SU-DHL-6 (cell line): ENCODE measurements around the gene MAP4K3.

Experiments used
- H2AFZ ChIP-seq: fragments of 200-600 bp; sonication (generic); 2 replicates; pipeline ENCODE4 v1.6.1; 2014; ENCODE audit warnings: low read depth, mild to moderate bottlenecking, moderate library complexity, mixed read lengths, antibody characterized with exemption, low read length; ENCODE audit not compliant: severe bottlenecking
- H3F3A ChIP-seq: fragments of 200-600 bp; shearing (Covaris generic); 2 replicates; pipeline ENCODE4 v1.6.0; 2016; ENCODE audit warnings: antibody characterized with exemption, mild to moderate bottlenecking; ENCODE audit not compliant: insufficient read depth
- H3K27ac ChIP-seq: fragments of 200-600 bp; sonication (generic); 2 replicates; pipeline ENCODE4 v1.5.1; 2016; ENCODE audit warnings: low read depth, mild to moderate bottlenecking, low read length, moderate library complexity, mixed read lengths
- H3K27me3 ChIP-seq: fragments of 200-600 bp; sonication (generic), shearing (Covaris generic); 2 replicates; pipeline ENCODE4 v1.6.0; 2014; ENCODE audit warnings: mild to moderate bottlenecking, low read length
- H3K36me3 ChIP-seq: fragments of 200-600 bp; sonication (generic); 2 replicates; pipeline ENCODE4 v1.6.1; 2014; ENCODE audit warnings: mild to moderate bottlenecking, low read length, mixed read lengths
- H3K4me2 ChIP-seq: fragments of 300-600, 200-600 bp; shearing (Covaris generic), sonication (generic); 2 replicates; pipeline ENCODE4 v1.6.0; 2014; ENCODE audit warnings: low read length, low read depth, mild to moderate bottlenecking; ENCODE audit not compliant: poor library complexity, severe bottlenecking
- H3K4me3 ChIP-seq: fragments of 200-600 bp; sonication (generic); 2 replicates; pipeline ENCODE4 v1.5.1; 2014; ENCODE audit warnings: antibody characterized with exemption, low read length, mild to moderate bottlenecking, mixed read lengths; ENCODE audit not compliant: insufficient read depth, poor library complexity, severe bottlenecking
- H3K79me2 ChIP-seq: fragments of 200-600 bp; sonication (generic); 2 replicates; pipeline ENCODE4 v1.6.1; 2014; ENCODE audit warnings: mild to moderate bottlenecking, low read length, moderate library complexity; ENCODE audit not compliant: insufficient read depth
- H3K9ac ChIP-seq: fragments of 200-600 bp; sonication (generic); 2 replicates; pipeline ENCODE4 v1.7.0; 2014; ENCODE audit warnings: mild to moderate bottlenecking, low read length
- H3K9me2 ChIP-seq: fragments of 200-600 bp; sonication (generic); replicated peaks from 2 replicates; pipeline ENCODE4 v1.6.1; 2014; ENCODE audit warnings: low read length; ENCODE audit not compliant: insufficient read depth
- H3K9me3 ChIP-seq: fragments of 200-600 bp; sonication (generic); 2 replicates; pipeline ENCODE4 v1.6.1; 2014; ENCODE audit warnings: low read length, mixed read lengths; ENCODE audit not compliant: insufficient read depth
- H4K20me1 ChIP-seq: fragments of 200-600 bp; sonication (generic); 2 replicates; pipeline ENCODE4 v1.6.1; 2014; ENCODE audit warnings: low read depth, mild to moderate bottlenecking, antibody characterized with exemption, low read length, moderate library complexity, mixed read lengths
- CTCF ChIP-seq: fragments of 200-600 bp; sonication (generic); IDR thresholded peaks from one replicate; pipeline ENCODE4 v1.5.1; 2017; ENCODE audit warnings: antibody characterized with exemption, mild to moderate bottlenecking, low read length, moderate library complexity; ENCODE audit not compliant: insufficient read depth, poor library complexity, severe bottlenecking
- EZH2phosphoT487 ChIP-seq: fragments of 200-600 bp; sonication (generic), shearing (Covaris generic); conservative IDR thresholded peaks from 2 replicates; pipeline ENCODE4 v1.6.1; 2018; ENCODE audit warnings: mild to moderate bottlenecking, antibody characterized with exemption, low read length, moderate library complexity, mixed read lengths

MAP4K3 gene

GRCh38 chr2:39356922-39357639 is 80.0 kb downstream of the MAP4K3 start:
- Histone ChIP-seq H3K27me3 (no peaks in the 10 kb centered on the region), H3K4me3 (no peak overlapping the region), H3K4me2 (no peak overlapping the region), H3K36me3 (no peaks in the 10 kb centered on the region), H3F3A (no peaks in the 10 kb centered on the region), H3K9me3 (peaks cover 18% of the 10 kb centered on the region; the same call in 1 of the 2 replicates), H4K20me1 (no peaks in the 10 kb centered on the region), H3K27ac (no peak overlapping the region), H2AFZ (no peak overlapping the region), H3K9ac (no peak overlapping the region), H3K79me2 (no peaks in the 10 kb centered on the region), H3K9me2 (no peaks in the 10 kb centered on the region)
- no peak for TF ChIP-seq EZH2phosphoT487
- TF ChIP-seq CTCF, result no peak

GRCh38 chr2:39350658-39351057 is 86.4 kb downstream of the MAP4K3 start:
- no peak overlapping the region for H2AFZ ChIP-seq
- no peaks in the 10 kb centered on the region for H3K9me2 ChIP-seq
- no peaks in the 10 kb centered on the region for H4K20me1 ChIP-seq
- no peak overlapping the region for H3K4me3 ChIP-seq
- no peak overlapping the region for H3K27ac ChIP-seq
- H3K4me2 ChIP-seq, result no peak overlapping the region
- no peaks in the 10 kb centered on the region for H3F3A ChIP-seq
- TF ChIP-seq EZH2phosphoT487, result no peak
- no peaks in the 10 kb centered on the region for H3K27me3 ChIP-seq
- no peaks in the 10 kb centered on the region for H3K9me3 ChIP-seq
- H3K9ac ChIP-seq, result no peak overlapping the region
- no peaks in the 10 kb centered on the region for H3K36me3 ChIP-seq
- H3K79me2 ChIP-seq, result no peaks in the 10 kb centered on the region

GRCh38 chr2:39338502-39338901 is 98.6 kb downstream of the MAP4K3 start:
- Histone ChIP-seq H3K36me3 (no peaks in the 10 kb centered on the region), H3K9ac (no peak overlapping the region), H3K79me2 (no peaks in the 10 kb centered on the region), H4K20me1 (no peaks in the 10 kb centered on the region), H2AFZ (no peak overlapping the region), H3F3A (no peaks in the 10 kb centered on the region), H3K9me2 (no peaks in the 10 kb centered on the region), H3K27me3 (no peaks in the 10 kb centered on the region), H3K4me2 (no peak overlapping the region), H3K27ac (no peak overlapping the region), H3K4me3 (no peak overlapping the region), H3K9me3 (no peaks in the 10 kb centered on the region)
- TF ChIP-seq CTCF, result no peak
- TF ChIP-seq EZH2phosphoT487, result no peak

GRCh38 chr2:39335930-39336329 is 101.2 kb downstream of the MAP4K3 start:
- Histone ChIP-seq H3F3A (no peaks in the 10 kb centered on the region), H3K4me3 (no peak overlapping the region), H2AFZ (no peak overlapping the region), H3K79me2 (no peaks in the 10 kb centered on the region), H3K27ac (no peak overlapping the region), H4K20me1 (no peaks in the 10 kb centered on the region), H3K27me3 (no peaks in the 10 kb centered on the region), H3K36me3 (no peaks in the 10 kb centered on the region), H3K9me2 (no peaks in the 10 kb centered on the region), H3K9me3 (no peaks in the 10 kb centered on the region), H3K4me2 (no peak overlapping the region), H3K9ac (no peak overlapping the region)
- TF ChIP-seq EZH2phosphoT487, result no peak
- no peak for TF ChIP-seq CTCF
